HEK293T (cell line): ENCODE data around the gene WDHD1.

Experiments used
- CTCF ChIA-PET: fragments of 350-600 bp; formaldehyde crosslinking; extraction: SDS; loops from one replicate; lab custom pipeline; 2021; ENCODE audit warnings: antibody characterized with exemption, inconsistent platforms; lab: Yijun Ruan, JAX
- POLR2A ChIA-PET: fragments of 350-600 bp; formaldehyde crosslinking; extraction: SDS; loops from one replicate; lab custom pipeline; 2020; ENCODE audit warnings: antibody characterized with exemption, inconsistent platforms; lab: Yijun Ruan, JAX
- DNase-seq: peaks from one replicate; pipeline ENCODE4 v3.0.0; 2012; ENCODE audit warnings: mixed read lengths; ENCODE audit errors: extremely low spot score
- ARNT ChIP-seq: fragments of 450-650 bp; IDR thresholded peaks from 2 replicates; pipeline ENCODE4 v1.6.1; 2017; ENCODE audit warnings: mild to moderate bottlenecking
- BHLHE40 ChIP-seq: fragments of 450-650 bp; IDR thresholded peaks from 2 replicates; pipeline ENCODE4 v1.6.1; 2016; ENCODE audit warnings: mild to moderate bottlenecking, moderate library complexity, borderline replicate concordance
- CTBP1 ChIP-seq: fragments of 450-650 bp; IDR thresholded peaks from 2 replicates; pipeline ENCODE4 v1.6.1; 2016; ENCODE audit warnings: borderline replicate concordance
- ELF4 ChIP-seq: fragments of 450-650 bp; IDR thresholded peaks from 2 replicates; pipeline ENCODE4 v1.6.1; 2017; ENCODE audit warnings: antibody characterized with exemption
- FOXA1 ChIP-seq: fragments of 450-650 bp; IDR thresholded peaks from 2 replicates; pipeline ENCODE4 v1.6.1; 2016; ENCODE audit warnings: mild to moderate bottlenecking
- FOXK2 ChIP-seq: fragments of 450-650 bp; IDR thresholded peaks from 2 replicates; pipeline ENCODE4 v1.6.1; 2016; ENCODE audit warnings: mild to moderate bottlenecking
- FOXM1 ChIP-seq: fragments of 450-650 bp; IDR thresholded peaks from 2 replicates; pipeline ENCODE4 v1.6.1; 2017; ENCODE audit warnings: mild to moderate bottlenecking, borderline replicate concordance
- HDGF ChIP-seq: fragments of 450-650 bp; IDR thresholded peaks from 2 replicates; pipeline ENCODE4 v1.6.1; 2017; ENCODE audit warnings: antibody characterized with exemption, borderline replicate concordance
- L3MBTL2 ChIP-seq: fragments of 450-650 bp; conservative IDR thresholded peaks from 2 replicates; pipeline ENCODE4 v1.6.1; 2016; ENCODE audit warnings: mild to moderate bottlenecking
- LEF1 ChIP-seq: fragments of 450-650 bp; IDR thresholded peaks from 2 replicates; pipeline ENCODE4 v1.6.1; 2017; ENCODE audit warnings: mild to moderate bottlenecking, borderline replicate concordance
- NFRKB ChIP-seq: fragments of 450-650 bp; IDR thresholded peaks from 2 replicates; pipeline ENCODE4 v1.6.1; 2016; ENCODE audit warnings: mild to moderate bottlenecking, moderate library complexity
- PKNOX1 ChIP-seq: fragments of 450-650 bp; IDR thresholded peaks from 2 replicates; pipeline ENCODE4 v1.6.1; 2016
- SP1 ChIP-seq: fragments of 450-650 bp; IDR thresholded peaks from 2 replicates; pipeline ENCODE4 v1.6.1; 2017
- SUZ12 ChIP-seq: fragments of 450-650 bp; IDR thresholded peaks from 2 replicates; pipeline ENCODE4 v1.6.1; 2016; ENCODE audit warnings: mild to moderate bottlenecking
- TARDBP ChIP-seq: fragments of 450-650 bp; IDR thresholded peaks from 2 replicates; pipeline ENCODE4 v1.6.1; 2016
- ZNF384 ChIP-seq: fragments of 450-650 bp; IDR thresholded peaks from 2 replicates; pipeline ENCODE4 v1.6.1; 2016

Gene WDHD1, protein sequence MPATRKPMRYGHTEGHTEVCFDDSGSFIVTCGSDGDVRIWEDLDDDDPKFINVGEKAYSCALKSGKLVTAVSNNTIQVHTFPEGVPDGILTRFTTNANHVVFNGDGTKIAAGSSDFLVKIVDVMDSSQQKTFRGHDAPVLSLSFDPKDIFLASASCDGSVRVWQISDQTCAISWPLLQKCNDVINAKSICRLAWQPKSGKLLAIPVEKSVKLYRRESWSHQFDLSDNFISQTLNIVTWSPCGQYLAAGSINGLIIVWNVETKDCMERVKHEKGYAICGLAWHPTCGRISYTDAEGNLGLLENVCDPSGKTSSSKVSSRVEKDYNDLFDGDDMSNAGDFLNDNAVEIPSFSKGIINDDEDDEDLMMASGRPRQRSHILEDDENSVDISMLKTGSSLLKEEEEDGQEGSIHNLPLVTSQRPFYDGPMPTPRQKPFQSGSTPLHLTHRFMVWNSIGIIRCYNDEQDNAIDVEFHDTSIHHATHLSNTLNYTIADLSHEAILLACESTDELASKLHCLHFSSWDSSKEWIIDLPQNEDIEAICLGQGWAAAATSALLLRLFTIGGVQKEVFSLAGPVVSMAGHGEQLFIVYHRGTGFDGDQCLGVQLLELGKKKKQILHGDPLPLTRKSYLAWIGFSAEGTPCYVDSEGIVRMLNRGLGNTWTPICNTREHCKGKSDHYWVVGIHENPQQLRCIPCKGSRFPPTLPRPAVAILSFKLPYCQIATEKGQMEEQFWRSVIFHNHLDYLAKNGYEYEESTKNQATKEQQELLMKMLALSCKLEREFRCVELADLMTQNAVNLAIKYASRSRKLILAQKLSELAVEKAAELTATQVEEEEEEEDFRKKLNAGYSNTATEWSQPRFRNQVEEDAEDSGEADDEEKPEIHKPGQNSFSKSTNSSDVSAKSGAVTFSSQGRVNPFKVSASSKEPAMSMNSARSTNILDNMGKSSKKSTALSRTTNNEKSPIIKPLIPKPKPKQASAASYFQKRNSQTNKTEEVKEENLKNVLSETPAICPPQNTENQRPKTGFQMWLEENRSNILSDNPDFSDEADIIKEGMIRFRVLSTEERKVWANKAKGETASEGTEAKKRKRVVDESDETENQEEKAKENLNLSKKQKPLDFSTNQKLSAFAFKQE

DNA sequence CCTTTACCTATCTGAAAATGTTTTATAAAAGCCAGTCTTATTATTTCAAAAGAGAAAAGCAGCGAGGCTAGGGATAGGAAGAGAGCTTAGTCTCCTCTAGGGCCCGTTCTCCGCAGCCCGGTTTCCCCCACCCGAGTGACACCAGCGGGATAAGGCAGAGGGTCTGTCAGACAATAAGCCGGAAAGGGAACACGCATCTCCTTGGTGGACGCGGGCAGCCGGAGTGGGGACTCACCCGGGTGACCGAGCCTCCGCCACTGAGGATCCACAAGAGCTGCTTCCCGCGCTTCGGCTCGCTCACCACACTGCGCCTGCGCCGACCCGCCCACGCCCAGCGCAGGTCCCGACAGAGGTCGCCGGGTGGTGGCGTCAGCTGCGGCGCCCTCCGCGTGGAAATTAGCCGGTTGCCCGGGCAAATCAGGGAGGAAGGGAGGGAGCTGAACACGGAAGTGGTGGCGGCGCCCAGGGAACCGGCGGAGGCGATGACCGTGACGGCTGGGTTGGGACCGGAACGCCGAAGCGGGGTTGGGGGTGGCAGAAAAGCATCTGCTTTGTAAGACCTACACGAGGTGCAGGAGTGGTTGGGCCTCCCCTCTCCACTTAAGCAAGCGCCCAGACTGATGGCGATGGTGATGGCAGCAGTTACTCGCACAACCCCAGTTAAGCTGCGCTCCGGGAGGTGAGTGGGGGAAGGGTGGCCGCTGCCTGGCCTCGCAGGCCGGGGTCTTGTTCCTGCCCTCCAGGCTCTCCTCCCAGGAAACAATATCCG, at the start of gene WDHD1, which contains the start of gene SOCS4:
WDHD1 (minus strand) TSS at position 307 of the 769 bp plus-strand sequence. CDS start 312 bp downstream, outside the sequence.
SOCS4 (plus strand) TSS at position 444 of the 769 bp plus-strand sequence. CDS start 15,806 bp downstream, outside the sequence.
- ChIA-PET CTCF (interaction anchor here (0.8 to 1.4 kb wide), 2 partner anchors 12 to 24 kb away, joined by 4 read pairs; partner anchors contain the start of gene MAPK1IP1L), POLR2A (interaction anchor here (0.7 to 3.5 kb wide), 26 partner anchors 11 to 165 kb away, joined by 3 to 52 read pairs (median 4); partner anchors contain the start of genes DLGAP5 and MAPK1IP1L)
- DNase-seq, result peak; percentile 95
- TF ChIP-seq CTBP1, result peak; percentile 52; the same call in 1 of the 2 replicates
- no peak for TF ChIP-seq ZNF384
- TF ChIP-seq TARDBP, result peak; percentile 61; the same call in 1 of the 2 replicates
- peak; percentile 95 for TF ChIP-seq ELF4
- TF ChIP-seq L3MBTL2, result peak; percentile 95

GRCh38 chr14:55075628-55076175, 48.8 kb upstream of the WDHD1 start:
- CTCF ChIA-PET, result interaction anchor here (0.6 kb wide), 1 partner anchor 300 kb away, joined by 4 read pairs; no protein-coding TSS in a partner anchor
- POLR2A ChIA-PET, result interaction anchor here (3.9 kb wide), 1 partner anchor 25 kb away, joined by 21 read pairs; the partner anchor contains the start of gene MAPK1IP1L
- TF ChIP-seq FOXA1 (no peak), SP1 (no peak), PKNOX1 (no peak), FOXM1 (no peak)
- no peak for DNase-seq

DNA sequence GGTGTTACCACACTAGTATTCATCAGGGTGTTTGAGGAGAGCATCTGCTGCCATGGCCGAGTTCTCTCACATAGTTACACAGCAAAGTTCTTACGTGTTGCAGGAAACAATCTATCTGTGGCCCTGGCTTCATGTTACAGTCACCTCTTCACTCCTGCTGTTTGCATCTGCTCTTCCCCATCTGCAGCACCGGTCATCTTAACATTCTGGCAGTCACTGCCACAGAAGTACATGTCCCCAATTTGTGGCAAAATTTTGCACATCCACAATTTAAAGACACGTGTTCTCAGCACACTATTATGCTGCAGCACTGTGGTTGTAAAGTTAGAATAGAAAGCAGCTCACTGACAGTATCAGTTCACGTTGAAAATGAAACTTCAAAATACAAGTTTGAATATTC, 47.8 kb upstream of the WDHD1 start:
- ChIA-PET POLR2A (interaction anchor here (3.9 kb wide), 1 partner anchor 23 kb away, joined by 21 read pairs; the partner anchor contains the start of gene MAPK1IP1L), CTCF (interaction anchor here (0.6 kb wide), 1 partner anchor 85 kb away, joined by 4 read pairs; no protein-coding TSS in a partner anchor)
- no peak for TF ChIP-seq HDGF
- TF ChIP-seq FOXM1, result no peak
- no peak for TF ChIP-seq BHLHE40
- TF ChIP-seq ARNT, result no peak
- TF ChIP-seq L3MBTL2, result no peak
- TF ChIP-seq TARDBP, result no peak
- no peak for TF ChIP-seq CTBP1
- TF ChIP-seq FOXA1, result no peak
- TF ChIP-seq LEF1, result no peak
- no peak for DNase-seq

DNA sequence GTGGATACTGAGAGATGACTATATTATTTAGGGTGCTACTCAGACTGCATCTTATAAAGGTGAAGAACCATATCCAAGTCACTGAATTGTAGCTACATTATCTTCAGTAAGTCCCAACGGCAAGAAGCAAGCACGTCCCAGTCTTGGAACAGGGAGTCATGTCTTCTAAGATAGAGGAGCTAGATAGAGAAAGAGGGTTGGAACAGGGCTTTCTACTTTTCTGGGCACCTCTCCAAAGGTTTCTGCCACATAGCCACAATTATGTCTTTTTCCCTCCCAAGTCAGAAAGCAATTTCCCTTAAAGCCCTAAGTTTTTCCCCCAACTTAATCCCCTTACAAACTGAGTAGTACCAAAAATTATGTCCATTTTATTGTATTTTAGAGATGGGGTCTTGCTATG, 47.0 kb upstream of the WDHD1 start:
- ChIA-PET POLR2A (interaction anchor here (0.6 kb wide), 1 partner anchor 23 kb away, joined by 3 read pairs; the partner anchor contains the start of gene MAPK1IP1L), CTCF (no interaction called here)
- TF ChIP-seq LEF1, result no peak
- no peak for TF ChIP-seq PKNOX1
- TF ChIP-seq SP1, result no peak
- no peak for TF ChIP-seq L3MBTL2
- TF ChIP-seq BHLHE40, result no peak
- no peak for TF ChIP-seq ARNT
- no peak for TF ChIP-seq FOXK2
- TF ChIP-seq SUZ12, result no peak
- no peak for DNase-seq

- ChIA-PET CTCF (interaction anchor here (1.1 to 1.7 kb wide), 3 partner anchors 18 to 381 kb away, joined by 4 read pairs; partner anchors contain the start of gene MAPK1IP1L), POLR2A (interaction anchor here (1.4 to 1.7 kb wide), 2 partner anchors 20 to 45 kb away, joined by 8 read pairs; partner anchors contain the start of genes MAPK1IP1L, SOCS4 and WDHD1)
- DNase-seq, result no peak
- no peak for TF ChIP-seq FOXA1
- TF ChIP-seq SUZ12, result no peak
- TF ChIP-seq TARDBP, result no peak
- no peak for TF ChIP-seq FOXK2
- no peak for TF ChIP-seq ELF4
- TF ChIP-seq ZNF384, result no peak
- TF ChIP-seq SP1, result no peak
- TF ChIP-seq BHLHE40, result no peak
- no peak for TF ChIP-seq NFRKB
- no peak for TF ChIP-seq ARNT
- no peak for TF ChIP-seq L3MBTL2
- no peak for TF ChIP-seq HDGF
- no peak for TF ChIP-seq FOXM1
- TF ChIP-seq PKNOX1, result no peak
- no peak for TF ChIP-seq CTBP1
- no peak for TF ChIP-seq LEF1
Measured at GRCh38 chr14:55071870-55072640, 45.2 kb upstream of the WDHD1 start.
